ENCODE results near the gene NLRP6. TPM values are rescaled to one million over a fixed set of nuclear protein-coding genes. Genes with fewer than 3 reads are reported as not detected.

NLRP6 gene
- total RNA-seq, 1 donor from 2014 or later: not detected

Other genes with a start within 250 kb of the NLRP6 start
- not detected in 2 replicates for gene SCGB1C1, start 85.3 kb upstream of the NLRP6 start, total RNA-seq
- 8.9 and 11.3 TPM in 2 replicates for gene BET1L, start 71.0 kb upstream of the NLRP6 start, total RNA-seq
- 122 and 160 TPM in 2 replicates for gene RIC8A, start 70.7 kb upstream of the NLRP6 start, total RNA-seq
- gene SIRT3, start 42.1 kb upstream of the NLRP6 start, total RNA-seq: 6.0 and 6.8 TPM in 2 replicates
- gene PSMD13, start 41.4 kb upstream of the NLRP6 start, total RNA-seq: 141 and 161 TPM in 2 replicates
- 7.6 and 10.1 TPM in 2 replicates for gene PGGHG, start 10.7 kb downstream of the NLRP6 start, total RNA-seq
- not detected in 2 replicates for gene IFITM5, start 21.1 kb downstream of the NLRP6 start, total RNA-seq
- 32.1 and 71.9 TPM in 2 replicates for gene IFITM2, start 29.4 kb downstream of the NLRP6 start, total RNA-seq
- 0.20 and 0.87 TPM in 2 replicates for gene IFITM1, start 35.6 kb downstream of the NLRP6 start, total RNA-seq
- 37.3 and 51.6 TPM in 2 replicates for gene IFITM3, start 42.5 kb downstream of the NLRP6 start, total RNA-seq
- 0.20 and 0.65 TPM in 2 replicates for gene B4GALNT4, start 91.1 kb downstream of the NLRP6 start, total RNA-seq
- gene PKP3, start 115.8 kb downstream of the NLRP6 start, total RNA-seq: 0.22 and 0.40 TPM in 2 replicates
- gene SIGIRR, start 136.6 kb downstream of the NLRP6 start, total RNA-seq: 32.9 and 35.7 TPM in 2 replicates
- 0.44 and 0.99 TPM in 2 replicates for gene ANO9, start 163.6 kb downstream of the NLRP6 start, total RNA-seq
- 21.8 and 31.7 TPM in 2 replicates for gene PTDSS2, start 171.9 kb downstream of the NLRP6 start, total RNA-seq
- gene RNH1, start 228.8 kb downstream of the NLRP6 start, total RNA-seq: 165 and 169 TPM in 2 replicates

All from lung microvascular endothelial cell (primary cell).